Measurements from ENCODE around the gene PDZD8. TPM values are rescaled to one million over a fixed set of nuclear protein-coding genes. Genes with fewer than 3 reads are reported as not detected.

Gene PDZD8
- total and polyA plus RNA-seq, 2 donors (not counting 3 experiments of a cell fraction or from before 2014, with no cell fraction given) = 5.9 to 22.6 TPM

DNA sequence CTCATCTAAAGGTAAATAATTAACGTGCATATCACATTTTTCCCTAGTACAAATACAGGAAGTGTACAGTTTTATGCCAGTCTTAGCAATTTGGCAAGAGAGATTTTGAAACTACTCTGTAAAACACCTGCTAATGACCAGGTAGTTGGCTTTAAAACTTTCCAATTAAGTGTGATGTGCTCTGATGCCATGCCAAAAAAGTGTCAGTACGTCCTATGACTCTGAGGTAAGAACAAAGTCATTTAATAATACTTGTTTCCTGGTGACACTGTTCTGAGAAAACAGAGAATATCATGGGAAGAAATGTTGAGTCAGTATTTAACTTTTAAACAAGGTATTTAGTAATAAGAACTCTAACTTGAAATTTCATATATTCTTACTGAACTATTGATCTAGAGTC lies 9.6 kb downstream of the PDZD8 start:
- Histone ChIP-seq H3K9me1 (replicated peaks; ENCODE audit: control insufficient read depth, extremely low read depth, insufficient read depth, low read length) (no peaks in the 10 kb centered on the region), H4K20me1 (replicated peaks; ENCODE audit: control insufficient read depth, extremely low read depth, insufficient read depth, low read length) (peaks cover 10% of the 10 kb centered on the region), H3K4me3 (replicated peaks in 1 of 3; ENCODE audit: insufficient read depth in 1 of 3, low read depth in 1 of 3, low read length in 3 of 3) (no peak overlapping the region), H3K9me3 (replicated peaks; ENCODE audit: control insufficient read depth, insufficient read depth, low read length) (no peaks in the 10 kb centered on the region), H3K9ac (replicated peaks; ENCODE audit: extremely low read depth, insufficient read depth, low read length) (no peak overlapping the region), H3K36me3 (ENCODE audit: control insufficient read depth in 2 of 2, extremely low read depth in 1 of 2, insufficient read depth in 2 of 2, low read length in 2 of 2) (no peaks in the 10 kb centered on the region), H3K4me1 (ENCODE audit: control insufficient read depth, extremely low read depth, insufficient read depth, low read length) (peaks cover 28% of the 10 kb centered on the region), H2AFZ (ENCODE audit: low read depth, low read length) (no peak overlapping the region), H3K27ac (ENCODE audit: insufficient read depth, low read depth, low read length) (no peak overlapping the region), H3K79me2 (ENCODE audit: control insufficient read depth, insufficient read depth, low read length) (peaks cover 86% of the 10 kb centered on the region), H3K4me2 (ENCODE audit: insufficient read depth, low read length) (peak overlapping the region; percentile 12), H3K27me3 (ENCODE audit: control insufficient read depth in 2 of 2, insufficient read depth in 2 of 2, low read length in 2 of 2) (no peaks in the 10 kb centered on the region)
- intact Hi-C loops (cut with micrococcal nuclease) = loop anchor here (1.0 kb wide), 1 partner anchor 10 kb away; the partner anchor contains the start of gene PDZD8
- dilution Hi-C loops (cut with MboI; ENCODE audit: extremely low pct_ligation_motif_present, low sequenced_read_pairs) = no loop called here
- CTCF ChIA-PET = no interaction called here
- TF ChIP-seq GATA2 (IDR thresholded peaks at IDR 0.05; ENCODE audit: insufficient read depth, insufficient read length, low read depth, low read length) (no peak), EZH2 (IDR thresholded peaks at IDR 0.05; ENCODE audit: borderline replicate concordance, low read depth, low read length, severe bottlenecking) (no peak), MYC (IDR thresholded peaks at IDR 0.05; ENCODE audit: low read depth, low read length) (no peak), POLR2AphosphoS5 (IDR thresholded peaks at IDR 0.05; ENCODE audit: insufficient read depth, low read depth, low read length) (no peak), POLR2A (IDR thresholded peaks at IDR 0.05; ENCODE audit: low read depth, low read length) (no peak), JUN (IDR thresholded peaks at IDR 0.05; ENCODE audit: borderline replicate concordance, insufficient read depth, insufficient read length, low read depth) (no peak), FOS (IDR thresholded peaks at IDR 0.05; ENCODE audit: borderline replicate concordance, insufficient read depth, low read length) (no peak)
- TF ChIP-seq, protein P1, sequence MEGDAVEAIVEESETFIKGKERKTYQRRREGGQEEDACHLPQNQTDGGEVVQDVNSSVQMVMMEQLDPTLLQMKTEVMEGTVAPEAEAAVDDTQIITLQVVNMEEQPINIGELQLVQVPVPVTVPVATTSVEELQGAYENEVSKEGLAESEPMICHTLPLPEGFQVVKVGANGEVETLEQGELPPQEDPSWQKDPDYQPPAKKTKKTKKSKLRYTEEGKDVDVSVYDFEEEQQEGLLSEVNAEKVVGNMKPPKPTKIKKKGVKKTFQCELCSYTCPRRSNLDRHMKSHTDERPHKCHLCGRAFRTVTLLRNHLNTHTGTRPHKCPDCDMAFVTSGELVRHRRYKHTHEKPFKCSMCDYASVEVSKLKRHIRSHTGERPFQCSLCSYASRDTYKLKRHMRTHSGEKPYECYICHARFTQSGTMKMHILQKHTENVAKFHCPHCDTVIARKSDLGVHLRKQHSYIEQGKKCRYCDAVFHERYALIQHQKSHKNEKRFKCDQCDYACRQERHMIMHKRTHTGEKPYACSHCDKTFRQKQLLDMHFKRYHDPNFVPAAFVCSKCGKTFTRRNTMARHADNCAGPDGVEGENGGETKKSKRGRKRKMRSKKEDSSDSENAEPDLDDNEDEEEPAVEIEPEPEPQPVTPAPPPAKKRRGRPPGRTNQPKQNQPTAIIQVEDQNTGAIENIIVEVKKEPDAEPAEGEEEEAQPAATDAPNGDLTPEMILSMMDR (IDR thresholded peaks at IDR 0.05; ENCODE audit: extremely low read depth in 1 of 2, insufficient read depth in 1 of 2, low read depth in 1 of 2, low read length in 2 of 2) = no peak
- TF ChIP-seq, protein P2, sequence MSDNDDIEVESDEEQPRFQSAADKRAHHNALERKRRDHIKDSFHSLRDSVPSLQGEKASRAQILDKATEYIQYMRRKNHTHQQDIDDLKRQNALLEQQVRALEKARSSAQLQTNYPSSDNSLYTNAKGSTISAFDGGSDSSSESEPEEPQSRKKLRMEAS (IDR thresholded peaks at IDR 0.05; ENCODE audit: insufficient read depth, insufficient read length) = no peak
- no peak for FAIRE-seq
- no TSS peak for BruUV-seq (replicated peaks)
- DNase-seq (ENCODE audit: low read depth, low spot score) = peak; percentile 53
- POLR2A ChIA-PET = no interaction called here
